Left renal pelvis (tissue), 4 donors: Measurements from ENCODE around the gene CALML5. TPM values are rescaled to one million over a fixed set of nuclear protein-coding genes. Genes with fewer than 3 reads are reported as not detected.

ENCODE experiments used
- DNase-seq, 4 donors: peaks; one replicate each; pipeline ENCODE4 v3.0.0-alpha.2; 2013; ENCODE audit warnings: low read depth in 4 of 4, low spot score in 3 of 4
- polyA plus RNA-seq, 4 donors: library from polyadenylated mRNA; unstranded; fragments of 120-200 nt; gene quantifications; one replicate each; pipeline ENCODE4 v1.2.1, GENCODE V29; 2013; ENCODE audit not compliant: insufficient read length in 4 of 4

Gene CALML5
- polyA plus RNA-seq, 4 donors = not detected

DNA sequence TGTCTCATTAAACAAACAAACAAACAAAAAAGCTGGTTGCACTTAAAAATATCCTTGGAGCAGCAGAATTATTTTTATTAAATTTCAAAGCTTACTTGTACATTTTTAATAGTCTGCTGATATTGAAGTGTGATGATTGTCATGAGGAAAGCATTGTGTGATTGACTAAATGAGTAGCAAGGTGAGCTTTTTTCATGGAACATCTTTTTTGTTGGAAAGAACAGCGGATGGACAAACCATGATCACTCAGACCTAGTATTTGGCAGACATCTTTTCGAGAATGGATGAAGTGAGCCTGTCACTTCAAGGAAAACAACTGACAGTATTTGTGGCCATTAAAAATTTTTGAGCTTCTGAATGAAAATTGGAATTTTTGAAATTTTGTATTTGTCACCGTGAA is 19.7 kb upstream of the CALML5 start:
- DNase-seq = no peak

DNA sequence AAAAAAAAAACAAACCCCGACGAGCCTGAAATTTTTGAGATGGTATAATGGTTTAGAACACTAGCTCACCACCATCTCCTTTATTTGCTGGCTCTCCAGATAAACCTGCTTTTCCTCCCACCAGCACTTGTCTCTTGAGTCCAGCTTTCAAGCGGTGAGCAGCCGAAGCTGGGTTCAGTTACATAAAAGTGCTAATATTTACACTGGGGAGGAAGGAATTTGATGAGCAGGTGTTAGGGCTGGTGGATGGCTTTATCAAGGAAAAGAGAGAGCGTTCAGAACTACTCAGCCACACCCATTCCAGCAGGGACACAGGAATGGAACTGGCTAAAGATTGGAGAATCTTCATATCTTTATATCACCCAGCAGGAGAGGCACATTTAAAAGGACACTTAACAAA is 18.8 kb upstream of the CALML5 start:
- DNase-seq = no peak

DNA sequence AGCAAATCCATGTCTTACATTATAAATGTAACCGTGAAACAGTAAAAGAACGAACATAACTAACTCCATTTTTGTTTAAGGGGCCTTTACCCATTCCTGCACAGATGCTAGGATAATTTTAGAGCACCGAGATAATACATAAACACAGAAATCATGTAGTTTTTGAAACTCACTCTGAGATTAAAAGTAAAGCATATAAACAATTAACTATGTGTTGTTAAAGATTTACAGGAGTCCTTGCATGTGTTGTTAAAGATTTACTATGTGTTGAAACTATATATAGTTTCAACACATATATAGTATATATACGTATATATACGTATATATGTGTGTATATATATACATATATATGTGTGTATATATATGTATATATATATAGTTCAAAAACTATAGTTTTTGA is 18.2 kb upstream of the CALML5 start:
- DNase-seq = no peak

DNA sequence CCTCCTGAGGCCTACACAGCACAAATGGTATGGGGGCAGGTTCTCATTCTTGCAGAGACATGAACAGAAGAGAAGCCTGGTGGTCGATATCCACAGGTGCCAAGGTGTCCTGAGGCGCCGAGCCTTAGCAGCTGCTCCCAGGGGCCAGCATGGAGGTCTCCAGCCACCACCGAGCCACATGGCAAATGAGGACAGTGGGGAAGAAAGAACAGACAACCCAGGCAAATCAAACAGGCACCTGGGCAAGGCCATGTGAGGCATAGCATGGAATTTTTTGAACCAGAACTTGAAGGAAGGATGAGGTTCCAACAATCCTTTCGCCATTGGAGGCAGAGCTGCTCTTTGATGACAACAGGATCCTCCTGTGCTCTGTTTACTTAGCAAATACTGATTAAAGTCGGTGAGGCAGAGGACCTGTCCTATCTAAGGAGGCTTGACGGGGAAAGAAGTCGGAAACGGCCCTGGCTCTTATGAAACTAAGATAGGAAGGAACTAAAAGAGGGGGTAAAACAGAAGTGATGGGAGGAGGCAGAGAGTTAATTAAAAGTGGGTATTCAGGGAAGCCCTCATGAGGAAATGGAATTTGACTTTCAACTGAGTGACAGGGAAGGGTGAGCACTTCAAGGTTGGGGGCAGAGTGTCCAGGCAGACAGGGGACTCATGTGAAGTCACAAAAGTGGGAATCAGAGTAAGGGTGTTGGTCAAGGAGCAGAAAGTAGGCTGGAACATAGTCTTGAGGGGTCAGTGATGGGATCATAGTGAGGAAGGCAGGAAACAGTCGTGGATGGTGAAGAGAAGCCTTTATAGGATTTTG is 16.8 kb upstream of the CALML5 start:
- DNase-seq = no peak

DNA sequence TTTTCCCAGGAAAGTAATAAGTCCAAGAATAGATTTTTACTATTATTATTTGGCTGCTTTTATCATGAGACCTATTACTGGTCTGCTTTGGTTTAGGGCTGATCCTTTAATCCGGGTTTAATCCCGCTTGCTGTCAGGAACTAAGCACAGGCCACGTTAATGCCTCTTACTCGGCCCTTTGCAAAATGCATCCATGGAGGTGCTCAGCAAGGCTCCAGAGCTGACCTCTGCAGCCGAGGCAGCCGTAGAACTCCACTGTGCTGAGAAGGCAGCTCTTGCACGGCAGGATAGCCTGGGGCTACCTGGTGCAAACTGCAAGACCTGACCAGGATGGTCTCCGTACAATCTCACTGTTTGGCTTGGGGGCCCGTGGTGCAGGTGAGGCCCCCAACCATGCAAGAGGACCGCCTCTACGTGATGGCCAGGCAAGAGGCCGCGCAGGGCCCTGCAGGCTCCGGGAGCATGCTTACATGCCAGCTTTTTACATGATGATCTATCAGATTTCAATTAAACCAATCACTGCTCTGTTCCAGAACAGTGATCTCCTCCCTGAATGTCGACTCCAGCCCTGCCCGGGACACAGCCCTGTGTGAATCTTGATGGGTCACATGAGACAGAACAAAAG is 15.0 kb upstream of the CALML5 start:
- no peak for DNase-seq

DNA sequence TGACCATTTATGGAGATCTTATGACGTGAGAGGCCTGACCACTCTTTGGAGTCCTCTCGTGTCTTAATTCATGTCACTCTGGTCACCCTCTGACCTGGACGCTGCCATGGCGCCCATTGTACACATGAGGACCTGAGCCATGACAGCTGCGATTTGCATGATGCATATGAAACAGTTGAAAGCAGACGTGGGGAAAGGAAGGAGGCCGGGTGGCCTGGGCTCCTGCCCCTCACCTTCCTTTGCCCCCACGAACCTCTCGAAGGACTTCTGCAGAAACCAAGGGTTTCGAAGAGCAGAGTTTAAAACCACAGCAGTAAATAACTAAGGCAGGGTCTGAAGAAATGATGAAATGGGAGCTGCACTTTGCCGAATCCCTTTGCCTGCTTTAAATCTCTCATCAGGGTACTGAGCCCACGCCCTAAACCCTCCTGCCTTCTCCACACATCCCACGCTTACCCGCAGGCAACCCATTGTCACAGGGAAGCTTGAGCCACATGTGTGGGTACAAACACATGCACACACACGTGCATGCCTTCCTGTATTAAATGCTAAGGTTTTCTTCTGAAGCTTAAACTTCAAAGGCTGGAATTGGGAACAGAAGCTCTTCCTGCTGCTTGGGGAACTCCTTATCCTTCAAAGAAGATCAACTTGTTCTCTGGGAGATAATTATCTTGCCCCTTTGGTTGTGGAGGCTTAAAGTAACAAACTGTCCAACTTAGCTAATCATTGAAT is 13.7 kb upstream of the CALML5 start:
- DNase-seq = no peak

DNA sequence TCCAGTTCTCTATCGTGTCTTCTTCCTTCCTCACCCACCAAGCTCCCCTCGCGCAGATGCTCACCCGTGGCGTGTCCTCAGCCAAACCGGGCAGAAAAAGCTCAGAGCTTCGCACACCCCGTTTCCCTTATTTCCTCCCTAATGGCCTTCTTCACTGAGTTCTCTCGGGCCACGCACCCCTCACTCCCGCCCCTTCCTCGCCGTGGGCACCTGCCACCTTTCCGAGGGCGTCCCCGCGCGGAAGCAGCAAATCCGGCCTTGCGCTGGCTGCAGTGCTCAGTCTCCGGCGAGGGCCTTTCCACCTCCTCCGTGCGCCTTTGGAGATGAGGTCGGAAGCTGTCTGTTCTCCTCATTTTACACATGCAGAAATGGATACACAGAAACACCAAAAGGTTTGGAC is 13.0 kb upstream of the CALML5 start:
- no peak for DNase-seq

DNA sequence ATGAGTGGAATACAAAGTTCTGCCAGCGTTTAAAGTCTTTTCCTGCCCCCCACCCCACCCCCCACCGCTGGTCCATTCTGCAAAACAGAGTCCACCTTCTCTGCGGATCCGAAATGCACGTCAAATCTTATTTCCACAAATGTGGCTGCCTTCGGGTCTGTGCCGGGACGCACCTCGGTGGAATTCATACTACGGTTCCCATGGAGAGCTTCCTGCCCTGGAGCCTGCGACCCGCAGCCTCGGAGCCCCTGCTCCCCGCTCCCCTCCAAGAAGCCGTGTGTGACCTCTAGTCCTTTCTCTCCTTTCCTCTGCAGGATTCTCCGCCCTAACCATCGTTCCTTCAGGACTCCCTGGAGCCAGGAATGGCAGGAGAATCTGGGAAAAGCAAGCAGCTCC is 12.5 kb upstream of the CALML5 start:
- no peak for DNase-seq

DNA sequence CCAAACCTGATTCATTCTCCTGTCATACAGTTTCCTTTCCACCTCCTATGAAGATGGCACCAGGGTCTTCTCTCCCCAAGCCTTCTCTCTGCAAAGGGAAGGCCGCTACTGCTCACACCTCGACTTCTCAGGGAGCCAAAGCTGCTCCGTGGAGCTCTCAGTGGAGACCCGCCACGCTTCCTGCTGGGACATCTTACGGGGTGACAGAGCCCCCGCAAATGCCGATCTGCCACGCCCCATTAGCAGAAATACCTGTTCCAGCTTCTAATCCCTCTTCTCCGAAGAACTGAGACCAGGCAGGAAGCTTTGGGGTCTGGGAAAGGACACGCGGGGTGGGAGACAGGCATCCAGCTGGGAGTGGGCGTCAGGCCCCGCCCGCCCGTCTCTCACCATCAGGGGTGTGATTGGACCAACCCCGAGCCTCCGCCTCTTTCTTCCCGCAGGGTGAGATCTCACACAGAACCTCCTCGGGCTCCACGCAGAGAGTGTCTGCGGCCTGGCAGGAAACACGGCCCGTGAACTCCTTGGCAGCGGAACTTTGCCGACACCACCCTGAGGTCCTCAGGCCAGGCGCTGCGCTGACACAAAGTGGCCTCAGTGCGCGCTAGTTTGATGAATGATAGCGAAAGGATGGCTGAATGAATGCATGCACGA is 12.0 kb upstream of the CALML5 start:
- no peak for DNase-seq

DNA sequence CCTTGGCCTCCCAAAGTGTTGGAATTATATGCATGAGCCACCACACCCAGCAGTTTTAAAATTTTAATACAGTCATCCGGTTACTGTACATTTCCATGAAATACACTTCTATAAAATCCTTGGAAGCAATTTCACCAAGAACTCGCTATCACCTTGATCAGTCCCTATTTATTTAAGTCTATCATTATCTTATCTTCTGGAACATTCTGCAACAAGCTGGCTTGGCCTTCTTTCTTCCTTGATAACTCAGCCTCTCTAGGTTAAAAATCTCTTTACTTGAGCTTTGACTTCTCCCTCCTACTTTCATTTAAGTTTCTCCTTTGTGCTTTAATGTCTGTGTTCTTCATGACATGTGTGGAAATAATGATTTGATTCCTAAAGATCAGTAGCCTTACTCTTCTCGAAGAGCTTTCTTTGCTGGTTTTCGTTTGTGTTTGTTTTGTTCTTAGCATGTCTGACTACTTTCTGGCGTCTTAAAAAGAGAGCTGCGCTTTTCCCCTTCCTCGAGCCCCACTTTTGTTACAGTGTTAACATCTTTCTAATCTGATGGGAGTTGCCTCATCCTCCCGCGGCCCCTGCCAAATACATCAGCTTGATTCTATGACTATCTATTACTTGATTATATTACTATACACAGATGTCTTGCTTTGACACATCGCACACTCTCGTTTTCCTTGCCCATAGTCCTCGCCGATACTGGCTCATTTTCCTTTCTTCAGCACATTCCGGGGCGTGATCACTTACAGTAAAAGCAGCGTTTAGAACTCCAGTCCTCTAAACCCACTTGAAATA is 11.1 kb upstream of the CALML5 start:
- DNase-seq = no peak

DNA sequence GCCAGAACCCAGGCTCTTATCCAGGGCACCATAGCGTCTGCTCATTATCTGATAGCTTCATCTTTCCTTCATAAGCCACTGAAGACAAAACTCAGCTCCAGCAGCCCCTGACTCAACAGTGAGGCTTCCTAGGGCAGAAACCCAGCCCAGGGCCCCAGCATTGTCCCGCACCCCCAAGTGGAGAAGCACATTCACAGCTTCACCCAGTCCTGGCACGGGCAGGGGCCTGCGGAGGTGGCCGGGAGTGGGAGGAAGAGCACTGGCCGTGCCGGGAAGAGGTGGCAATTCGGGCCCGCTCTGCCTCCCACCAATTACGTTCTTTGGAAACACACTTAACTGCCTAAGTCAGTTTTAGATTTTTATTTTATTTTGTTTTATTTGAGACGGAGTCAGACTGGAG is 10.3 kb upstream of the CALML5 start:
- DNase-seq = no peak

DNA sequence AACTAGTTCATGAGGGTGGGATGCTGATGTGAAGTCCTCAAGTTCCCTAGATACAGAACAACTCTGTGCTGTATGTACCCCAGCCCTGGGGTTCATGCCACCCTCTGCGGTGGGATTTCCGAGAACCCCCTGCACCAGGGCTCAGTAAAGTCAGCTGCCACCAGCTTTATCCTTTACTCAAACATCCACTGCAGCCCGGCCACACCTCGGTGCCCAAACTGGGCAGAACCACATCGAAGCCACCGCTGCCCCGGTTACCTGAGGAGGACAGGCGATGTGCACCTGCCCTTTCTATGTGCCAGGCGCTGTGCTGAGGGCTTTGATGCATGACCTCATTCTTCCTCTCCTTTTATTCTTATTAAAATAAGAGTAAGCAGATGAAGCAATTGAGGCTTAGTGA is 9.9 kb upstream of the CALML5 start:
- no peak for DNase-seq

DNA sequence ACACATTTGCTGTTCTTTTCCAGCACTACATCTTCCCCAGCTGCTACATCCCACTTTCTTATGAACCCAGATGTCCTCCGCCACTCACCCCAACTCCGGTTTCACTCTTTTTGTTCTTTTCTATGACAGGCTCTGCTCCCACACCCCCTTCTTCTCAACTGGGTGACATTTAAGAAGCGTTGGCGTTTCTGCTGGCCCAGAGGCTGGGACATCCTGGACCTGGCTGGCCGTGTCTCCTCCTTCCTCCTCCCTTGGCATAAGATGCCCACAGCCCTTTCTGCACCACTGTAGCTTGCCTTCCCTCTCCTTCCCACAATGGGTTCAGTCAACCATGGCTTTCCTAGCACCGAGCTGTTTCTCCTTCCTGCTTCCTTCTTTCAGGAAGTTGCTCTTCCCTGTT is 9.4 kb upstream of the CALML5 start:
- DNase-seq = no peak

DNA sequence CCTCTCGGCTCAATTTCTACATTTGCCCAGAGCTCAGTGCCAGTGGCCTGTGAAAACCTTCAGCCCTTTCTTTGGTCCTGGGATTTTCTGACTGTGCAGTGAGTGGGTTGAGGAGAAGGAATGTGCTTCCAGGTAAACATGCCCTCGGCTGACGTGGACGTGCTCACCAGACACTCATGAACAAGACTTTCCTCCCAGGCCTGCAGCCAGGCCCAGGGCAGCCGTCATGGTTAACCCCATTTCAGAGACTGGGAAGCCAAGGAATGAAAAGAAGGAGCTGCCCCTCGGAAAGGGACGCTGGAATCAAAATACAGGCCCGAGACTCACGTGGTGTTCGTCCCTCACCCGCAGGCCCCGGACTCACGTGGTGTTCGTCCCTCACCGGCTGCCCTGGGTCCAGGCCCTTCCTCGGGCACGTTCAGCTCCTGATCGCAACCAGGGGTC is 8.8 kb upstream of the CALML5 start:
- DNase-seq = no peak

DNA sequence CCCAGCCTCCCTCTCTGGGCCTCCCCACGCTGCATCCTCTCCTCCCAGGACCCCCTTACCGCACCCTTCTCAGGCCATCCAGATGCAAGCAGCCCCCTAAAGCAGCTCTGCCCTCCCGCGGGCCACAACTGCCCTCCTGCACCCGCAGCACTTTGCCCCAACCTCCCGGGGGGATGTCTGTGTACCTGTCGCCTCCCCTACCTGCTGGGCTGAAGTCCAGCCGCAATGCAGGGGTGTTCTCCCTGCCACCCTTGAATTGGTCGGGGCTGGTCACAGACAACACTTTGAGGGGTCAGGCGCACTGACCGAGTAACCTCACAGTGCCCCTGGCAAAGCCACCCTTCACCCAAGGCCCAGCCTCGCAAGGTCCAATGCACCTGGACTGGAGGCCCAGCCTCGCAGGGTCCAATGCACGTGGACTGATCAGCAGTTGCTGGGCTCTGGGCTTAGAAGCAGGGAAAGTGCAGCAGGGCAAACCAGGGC is 8.3 kb upstream of the CALML5 start:
- DNase-seq = no peak

DNA sequence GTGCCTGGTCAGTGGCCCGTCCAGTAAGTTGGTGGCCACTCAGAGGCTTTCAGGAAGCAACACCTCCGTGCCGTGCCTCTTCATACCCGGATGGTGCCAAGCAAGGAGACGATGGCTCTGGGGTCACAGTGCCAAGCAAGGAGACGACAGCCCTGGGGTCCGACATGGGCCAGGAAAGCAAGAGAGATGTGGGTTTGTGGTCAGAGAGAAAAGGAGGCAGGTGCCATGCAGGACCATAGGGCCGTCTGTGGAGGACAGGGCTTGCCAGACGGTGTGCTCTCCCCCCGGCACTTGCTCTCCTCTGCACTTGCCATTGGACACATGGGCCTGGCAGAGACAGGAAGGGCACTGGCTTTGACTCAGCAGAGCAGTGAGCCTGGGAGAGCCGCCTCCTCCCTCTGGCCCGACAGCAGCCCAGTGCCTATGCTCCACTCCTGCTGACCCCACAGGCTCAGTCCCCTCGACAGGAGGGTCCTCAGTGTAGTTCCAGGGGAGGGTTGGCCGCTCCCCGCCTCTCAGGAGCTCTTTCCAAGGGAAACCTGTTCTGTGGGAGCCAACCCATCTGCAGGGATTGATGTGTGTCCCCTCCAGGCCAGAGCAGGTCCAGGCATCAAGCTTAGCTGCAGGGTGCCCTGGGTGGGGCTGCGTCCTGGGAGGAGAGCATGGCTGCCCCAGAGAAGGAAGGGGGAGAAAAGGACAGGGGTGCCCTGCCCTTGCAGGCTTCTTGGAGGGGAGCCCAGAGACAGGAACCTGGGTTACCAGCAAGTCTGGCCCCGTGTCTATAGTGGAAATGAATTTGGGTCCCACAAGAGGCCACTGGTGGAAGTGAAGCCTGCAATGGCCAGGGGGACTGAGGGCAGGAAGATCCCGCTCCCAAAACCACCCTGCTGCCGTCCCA is 7.6 kb upstream of the CALML5 start:
- DNase-seq = no peak

DNA sequence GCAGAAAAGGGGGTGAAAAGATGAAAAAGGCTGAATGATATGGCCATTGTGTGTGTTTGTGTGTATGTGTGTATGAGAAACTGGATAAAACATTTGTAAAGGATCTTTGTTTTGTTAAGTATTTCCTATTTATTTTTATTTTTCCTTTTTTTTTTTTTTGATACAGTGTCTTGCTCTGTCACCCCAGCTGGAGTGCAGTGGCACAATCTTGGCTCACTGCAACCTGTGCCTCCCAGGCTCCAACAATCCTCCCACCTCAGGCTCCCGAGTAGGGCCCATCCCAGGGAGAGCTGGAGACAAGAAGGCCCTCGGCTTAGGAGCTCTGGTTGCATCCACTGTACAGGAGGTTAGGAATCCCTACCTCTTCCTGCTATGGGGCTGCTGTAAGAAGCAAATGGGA is 6.9 kb upstream of the CALML5 start:
- DNase-seq = no peak

DNA sequence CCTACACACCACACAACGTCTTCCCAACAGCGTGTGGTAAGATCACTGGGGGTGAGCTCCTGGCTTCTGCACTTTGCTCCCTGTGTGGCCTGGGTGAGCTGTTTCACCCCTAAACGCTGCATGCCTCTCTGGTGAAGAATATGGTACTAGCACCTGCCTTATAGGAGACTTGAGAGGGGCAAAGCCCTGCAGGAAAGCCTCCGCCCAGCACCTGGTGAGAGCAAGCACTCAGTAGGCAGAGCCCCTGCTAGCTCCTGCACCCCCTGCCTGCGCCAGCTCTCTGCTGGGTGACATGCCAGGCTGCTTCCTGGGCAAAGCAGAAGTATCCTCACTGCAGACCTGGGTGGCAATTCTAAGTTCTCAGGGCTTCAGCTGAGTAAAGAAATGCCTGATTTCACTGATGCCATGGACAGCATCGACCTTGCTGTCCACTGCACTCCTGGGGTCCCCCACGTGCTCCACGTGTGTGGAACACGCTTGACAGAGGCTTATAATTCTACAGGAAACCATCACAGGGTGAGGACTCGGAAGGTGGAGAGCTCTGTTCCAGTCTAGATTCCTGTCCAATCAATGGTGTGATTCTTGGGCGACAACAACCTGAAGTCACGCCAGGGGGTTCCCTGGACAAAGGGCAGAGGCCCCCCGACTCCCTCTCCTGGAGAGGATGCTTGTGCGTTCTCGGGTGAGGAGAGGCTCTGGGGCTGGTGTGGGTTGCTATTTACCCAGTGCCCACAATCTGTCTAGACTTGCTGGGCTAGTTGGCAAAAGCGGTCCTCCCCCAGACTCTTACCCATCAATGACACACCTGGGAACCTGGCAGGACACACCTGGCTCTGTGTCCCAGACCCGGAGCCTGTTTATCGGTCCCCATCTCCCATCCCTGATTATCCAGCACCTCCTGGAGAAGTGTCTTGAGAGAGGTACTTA is 5.0 kb upstream of the CALML5 start:
- no peak for DNase-seq
